DND-41 (cell line): ENCODE results near the gene ARHGAP24.

Source experiments
- ATAC-seq: fragments of 200-7000 bp; cut with Tn5 transposase; 3 replicates; pipeline ENCODE4 v1.9.1; 2021; ENCODE audit warnings: low read depth; ENCODE audit not compliant: insufficient read depth
- DNase-seq: peaks from one replicate; pipeline ENCODE4 v3.0.0-alpha.2; 2020
- H2AFZ ChIP-seq: 2 replicates; pipeline ENCODE4 v1.6.0; 2012; ENCODE audit warnings: low read depth, low read length
- H3K27ac ChIP-seq: 2 replicates; pipeline ENCODE4 v1.5.1; 2012; ENCODE audit warnings: low read length, inconsistent platforms
- H3K27me3 ChIP-seq: fragments of 200-600 bp; sonication (generic); 2 replicates; pipeline ENCODE4 v1.6.0; 2012; ENCODE audit warnings: low read length, mild to moderate bottlenecking, inconsistent platforms; ENCODE audit not compliant: insufficient read depth, poor library complexity
- H3K36me3 ChIP-seq: 2 replicates; pipeline ENCODE4 v1.5.1; 2012; ENCODE audit warnings: low read length, inconsistent platforms; ENCODE audit not compliant: insufficient read depth
- H3K4me1 ChIP-seq: 2 replicates; pipeline ENCODE4 v1.5.1; 2012; ENCODE audit warnings: mild to moderate bottlenecking, low read length; ENCODE audit not compliant: insufficient read depth
- H3K4me2 ChIP-seq: 2 replicates; pipeline ENCODE4 v1.6.0; 2012; ENCODE audit warnings: mild to moderate bottlenecking, moderate library complexity, low read length, inconsistent platforms; ENCODE audit not compliant: insufficient read depth
- H3K4me3 ChIP-seq, 2 experiments: fragments of 200-600 bp in 1 of 2; shearing (Covaris generic) in 1 of 2; 2 replicates each; pipeline ENCODE4 v1.5.1; 2012 to 2016; ENCODE audit warnings: inconsistent platforms in 2 of 2, low read length in 2 of 2, mild to moderate bottlenecking in 2 of 2, low read depth in 1 of 2, moderate library complexity in 1 of 2
- H3K79me2 ChIP-seq: 2 replicates; pipeline ENCODE4 v1.6.0; 2012; ENCODE audit warnings: low read length, inconsistent platforms; ENCODE audit not compliant: insufficient read depth
- H3K9ac ChIP-seq: 2 replicates; pipeline ENCODE4 v1.6.0; 2012; ENCODE audit warnings: low read depth, mild to moderate bottlenecking, inconsistent platforms, low read length, moderate library complexity
- H3K9me3 ChIP-seq: 2 replicates; pipeline ENCODE4 v1.5.1; 2012; ENCODE audit warnings: low read length, moderate library complexity, mild to moderate bottlenecking, inconsistent platforms; ENCODE audit not compliant: insufficient read depth, severe bottlenecking
- H4K20me1 ChIP-seq: 2 replicates; pipeline ENCODE4 v1.6.0; 2012; ENCODE audit warnings: low read length; ENCODE audit not compliant: insufficient read depth
- CTCF ChIP-seq: IDR thresholded peaks from 2 replicates; pipeline ENCODE4 v1.5.1; 2012; ENCODE audit warnings: borderline replicate concordance, low read length, moderate library complexity, mild to moderate bottlenecking; ENCODE audit not compliant: poor library complexity, severe bottlenecking; ENCODE audit errors: extremely low read depth
- EZH2 ChIP-seq: IDR thresholded peaks from 3 replicates; pipeline ENCODE4 v1.6.1; 2012; ENCODE audit warnings: borderline replicate concordance, low read depth, mild to moderate bottlenecking, moderate library complexity, low read length, inconsistent platforms; ENCODE audit not compliant: severe bottlenecking

The ARHGAP24 gene

GRCh38 chr4:85509882-85510631, 35.1 kb downstream of the ARHGAP24 start:
- Histone ChIP-seq H3K4me1 (no peaks in the 10 kb centered on the region), H4K20me1 (no peaks in the 10 kb centered on the region), H3K4me3 (no peak overlapping the region), H3K4me2 (no peak overlapping the region), H3K27me3 (no peaks in the 10 kb centered on the region), H3K9me3 (no peaks in the 10 kb centered on the region), H2AFZ (no peak overlapping the region), H3K27ac (no peak overlapping the region), H3K36me3 (no peaks in the 10 kb centered on the region), H3K9ac (no peak overlapping the region), H3K79me2 (no peaks in the 10 kb centered on the region)
- ATAC-seq (no peak), DNase-seq (no peak)
- TF ChIP-seq CTCF (no peak), EZH2 (no peak)

GRCh38 chr4:85510632-85510984, 35.7 kb downstream of the ARHGAP24 start:
- Histone ChIP-seq H3K27ac (no peak overlapping the region), H4K20me1 (no peaks in the 10 kb centered on the region), H3K36me3 (no peaks in the 10 kb centered on the region), H3K4me2 (no peak overlapping the region), H3K9me3 (no peaks in the 10 kb centered on the region), H3K27me3 (no peaks in the 10 kb centered on the region), H3K9ac (no peak overlapping the region), H3K4me1 (no peaks in the 10 kb centered on the region), H2AFZ (no peak overlapping the region), H3K4me3 (no peak overlapping the region), H3K79me2 (no peaks in the 10 kb centered on the region)
- ATAC-seq (no peak), DNase-seq (no peak)
- TF ChIP-seq EZH2, result no peak
- TF ChIP-seq CTCF, result no peak

GRCh38 chr4:85512446-85513205, 37.7 kb downstream of the ARHGAP24 start:
- H3K27ac ChIP-seq, result no peak overlapping the region

More at GRCh38 chr4:85512446-85513205, 37.7 kb downstream of the ARHGAP24 start:
- no peaks in the 10 kb centered on the region for H3K36me3 ChIP-seq
- no peak overlapping the region for H3K4me2 ChIP-seq
- no peak overlapping the region for H3K9ac ChIP-seq
- no peaks in the 10 kb centered on the region for H4K20me1 ChIP-seq
- H3K79me2 ChIP-seq, result no peaks in the 10 kb centered on the region
- TF ChIP-seq EZH2, result no peak
- no peak for TF ChIP-seq CTCF
- DNase-seq (no peak), ATAC-seq (no peak)
- no peaks in the 10 kb centered on the region for H3K4me1 ChIP-seq
- no peak overlapping the region for H3K4me3 ChIP-seq
- no peak overlapping the region for H2AFZ ChIP-seq
- no peaks in the 10 kb centered on the region for H3K9me3 ChIP-seq
- no peaks in the 10 kb centered on the region for H3K27me3 ChIP-seq
